Activated CD4-positive, CD25-positive, alpha-beta regulatory T cell treated with anti-CD3 and anti-CD28 coated beads, Interleukin-2, amount 50 U/mL, for 72 hours (primary cell): Measurements from ENCODE around the gene RUSC1.
A peak's percentile ranks its signal among the peaks of the same experiment; 100 is the strongest.

Experiments
- DNase-seq: peaks from one replicate; pipeline ENCODE4 v3.0.0; 2021

The RUSC1 gene

GRCh38 chr1:155296661-155297060 is 24.0 kb upstream of the RUSC1 start:
- DNase-seq: no peak

DNA sequence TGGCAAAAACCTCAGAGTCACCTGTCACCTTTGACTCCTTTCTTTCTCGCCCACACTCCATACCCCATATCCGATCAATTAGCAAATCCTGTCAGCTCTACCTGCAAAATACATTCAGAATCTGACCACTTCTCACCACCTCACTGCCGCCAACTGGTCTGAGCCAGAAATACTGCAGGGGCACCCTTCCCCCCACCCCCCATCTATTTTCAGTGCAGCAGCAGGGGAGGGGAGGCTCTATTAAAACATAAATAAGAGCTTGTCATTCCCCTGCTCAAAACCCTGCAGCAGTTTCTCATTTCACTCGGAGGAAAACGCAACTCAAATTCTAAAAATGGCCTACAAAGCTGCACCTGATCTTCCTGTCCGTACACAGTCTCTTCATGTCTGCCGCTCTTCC is 23.3 kb upstream of the RUSC1 start:
- DNase-seq: no peak

DNA sequence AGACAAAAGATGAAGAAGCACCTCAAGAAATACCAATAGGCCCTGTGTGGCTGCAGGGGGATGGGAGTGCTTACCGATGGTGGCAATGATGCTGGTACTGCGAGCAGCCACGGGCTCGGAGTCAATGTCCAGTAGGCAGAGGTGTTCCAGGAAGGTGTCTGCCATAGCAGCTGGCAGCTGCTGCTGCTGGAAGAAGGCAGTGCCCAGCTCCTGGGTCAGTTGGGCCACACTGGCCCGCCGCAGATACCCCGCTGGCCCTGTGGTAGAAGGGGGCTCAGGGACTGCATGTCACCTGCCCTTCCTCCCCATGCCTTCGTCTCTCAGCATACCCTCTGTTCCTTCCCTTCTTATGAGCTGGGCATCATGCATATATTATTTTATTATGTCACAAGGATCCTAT is 20.7 kb upstream of the RUSC1 start:
- DNase-seq: no peak

GRCh38 chr1:155300553-155301329 is 20.0 kb upstream of the RUSC1 start:
- DNase-seq: no peak

DNA sequence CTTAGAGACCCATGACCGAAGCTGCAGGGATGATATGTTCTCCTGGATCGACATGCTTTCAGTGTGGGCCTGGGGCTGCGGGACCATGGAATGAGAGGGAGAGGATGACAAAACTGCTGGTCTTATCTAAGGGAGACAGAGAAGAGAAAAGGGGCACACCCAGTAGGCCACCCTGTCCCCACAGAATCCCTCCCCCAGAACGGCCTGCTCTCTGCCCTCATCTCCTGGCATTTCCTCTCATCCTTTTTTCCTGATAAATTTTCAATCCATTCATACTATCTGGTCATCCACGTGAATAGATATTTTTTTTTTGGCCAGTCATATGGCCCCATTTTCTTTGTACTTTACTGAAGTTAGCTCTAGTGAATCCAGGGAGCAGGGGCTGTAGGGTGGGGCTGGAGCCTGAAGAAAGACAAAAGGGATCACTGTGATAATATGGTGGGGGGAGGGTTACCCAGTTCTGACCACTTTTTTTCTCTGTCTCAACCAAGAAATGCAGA is 19.3 kb upstream of the RUSC1 start, which contains the start of gene PKLR:
TSS of gene PKLR (minus strand) at position 97 of the 500 bp plus-strand sequence. CDS start at position 54, 43 bp downstream.
- no peak for DNase-seq

DNA sequence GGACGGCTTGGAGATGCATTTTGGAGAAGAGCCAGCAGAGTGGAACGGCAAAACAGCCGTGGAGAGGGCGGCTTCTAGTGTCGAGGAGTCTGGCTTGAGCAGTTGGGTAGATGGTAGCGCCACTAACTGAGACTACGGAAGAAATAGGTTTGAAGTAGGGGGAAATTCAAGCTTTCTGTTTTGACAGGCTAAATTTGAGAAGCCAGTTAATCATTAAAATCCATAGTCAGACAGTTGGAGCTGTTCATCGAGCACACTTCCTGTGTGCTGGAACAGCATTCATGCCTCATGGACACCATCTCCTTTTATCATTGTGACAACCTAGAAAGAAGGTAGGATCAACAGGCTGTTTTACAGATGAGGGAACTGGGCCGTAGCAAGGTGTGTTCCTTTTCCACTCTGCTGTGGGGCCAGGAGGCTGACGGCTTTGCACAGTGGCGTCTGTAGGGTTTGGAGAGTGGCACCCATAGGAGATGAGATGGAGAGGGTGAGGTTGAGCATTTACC is 16.1 kb upstream of the RUSC1 start:
- no peak for DNase-seq

DNA sequence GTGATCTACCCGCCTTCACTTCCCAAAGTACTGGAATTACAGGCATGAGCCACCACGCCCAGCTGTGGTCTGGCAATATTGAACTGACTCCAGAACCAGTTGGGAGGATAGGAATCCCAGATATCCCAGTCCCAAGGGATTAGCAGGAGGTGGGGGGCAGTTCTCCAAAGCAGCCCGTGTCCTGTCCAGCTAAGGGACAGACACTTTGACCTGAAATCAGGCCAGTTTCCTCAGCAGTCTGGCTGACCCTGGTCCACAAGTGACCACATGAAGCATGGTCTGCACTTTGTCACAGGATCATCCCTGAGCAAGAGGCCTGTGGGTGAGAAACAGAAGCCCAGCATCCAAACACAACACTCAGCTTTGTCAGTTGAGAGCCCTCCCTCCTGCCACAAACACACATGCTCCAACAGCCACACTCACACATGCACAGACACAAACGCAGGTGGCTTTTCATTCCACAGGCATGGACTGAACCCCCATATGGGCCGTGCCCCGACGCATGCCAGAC is 14.8 kb upstream of the RUSC1 start:
- no peak for DNase-seq

DNA sequence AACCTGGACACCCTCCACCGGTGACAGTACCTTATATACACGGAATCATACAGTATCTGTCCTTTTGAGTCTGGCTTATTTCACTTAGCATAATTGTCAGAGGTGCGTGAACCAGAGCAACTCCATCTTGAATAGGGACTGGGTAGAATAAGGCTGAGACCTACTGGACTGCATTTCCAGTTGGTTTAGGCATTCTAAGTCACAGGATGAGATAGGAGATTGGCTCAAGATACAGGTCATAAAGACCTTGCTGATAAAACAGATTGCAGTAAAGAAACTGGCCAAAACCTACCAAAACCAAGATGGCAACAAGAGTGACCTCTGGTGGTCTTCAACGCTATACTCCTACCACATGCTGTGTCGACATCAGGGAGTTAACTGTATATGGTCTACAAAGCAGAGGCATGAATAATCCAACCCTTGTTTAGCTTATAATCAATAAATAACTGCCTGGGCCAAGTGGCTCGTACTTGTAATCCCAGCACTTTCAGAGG is 13.4 kb upstream of the RUSC1 start:
- DNase-seq: no peak

- peak; percentile 93 for DNase-seq
Observed at GRCh38 chr1:155308493-155309422, 11.9 kb upstream of the RUSC1 start, which contains the start of gene FDPS. FDPS (plus strand) TSS chr1:155308866; CDS start chr1:155309790, 924 bp downstream.

DNA sequence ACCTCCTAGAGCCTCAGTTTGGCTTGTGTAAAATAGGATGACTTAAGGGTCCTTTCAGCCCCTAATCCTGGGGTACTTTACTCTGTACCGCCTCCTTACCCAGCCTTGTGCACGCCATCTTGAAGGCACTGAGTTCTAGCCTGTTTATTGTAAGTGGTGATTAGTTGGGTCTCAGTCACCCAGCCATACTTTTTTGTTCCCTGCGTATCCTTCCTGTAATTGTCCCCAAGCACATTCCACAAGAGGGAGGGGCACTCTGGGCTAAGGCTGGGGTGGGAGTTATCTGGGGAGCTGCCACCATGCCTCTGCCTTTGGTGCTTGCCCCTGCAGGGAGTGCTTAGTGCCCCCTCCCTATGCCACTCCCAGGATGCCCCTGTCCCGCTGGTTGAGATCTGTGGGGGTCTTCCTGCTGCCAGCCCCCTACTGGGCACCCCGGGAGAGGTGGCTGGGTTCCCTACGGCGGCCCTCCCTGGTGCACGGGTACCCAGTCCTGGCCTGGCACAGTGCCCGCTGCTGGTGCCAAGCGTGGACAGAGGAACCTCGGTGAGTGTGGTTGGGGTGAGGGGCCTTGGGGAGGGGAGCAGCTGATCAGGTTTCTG is 11.2 kb upstream of the RUSC1 start:
- DNase-seq: no peak

DNA sequence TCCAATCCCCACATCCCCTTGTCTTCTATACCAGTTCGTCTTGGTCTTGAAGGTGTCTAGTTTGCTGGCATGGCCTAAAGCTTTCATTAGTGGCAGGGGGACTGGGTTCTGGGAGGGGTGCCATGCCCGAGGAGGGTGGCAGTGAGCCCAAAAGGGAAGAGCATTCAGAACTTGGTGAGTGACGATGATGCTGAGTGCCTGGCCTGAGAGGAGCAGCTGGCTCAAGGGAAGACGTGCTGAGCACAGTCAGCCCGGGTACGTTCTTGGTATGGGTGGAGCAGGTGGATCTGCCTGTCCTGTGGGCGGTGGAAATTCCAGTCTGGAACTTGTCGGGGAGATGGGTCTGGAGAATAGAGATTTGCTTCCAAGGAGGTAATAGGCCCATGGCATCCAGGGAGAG is 7.4 kb upstream of the RUSC1 start:
- no peak for DNase-seq

DNA sequence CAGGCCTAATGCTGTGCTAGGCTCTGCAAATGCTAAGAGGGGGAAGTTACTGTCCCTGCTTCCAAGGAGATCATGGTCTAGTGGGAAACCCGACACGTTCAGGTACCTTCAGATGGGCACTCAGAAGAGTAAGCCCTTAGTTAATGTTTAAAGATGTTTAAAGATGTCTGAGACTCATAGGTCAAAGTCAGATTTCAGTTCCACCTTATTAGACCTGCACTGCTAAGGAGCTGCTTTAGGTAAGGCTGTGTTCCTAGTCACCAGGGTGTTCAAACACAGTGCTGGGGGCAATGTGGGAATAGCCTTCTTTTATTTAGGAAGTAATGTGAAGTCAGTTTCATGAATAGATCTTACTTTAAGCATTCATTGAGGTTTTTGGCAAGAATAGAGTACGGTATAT is 3.8 kb upstream of the RUSC1 start:
- DNase-seq: no peak

- DNase-seq: no peak
Observed at GRCh38 chr1:155318082-155318481, 2.6 kb upstream of the RUSC1 start.

DNA sequence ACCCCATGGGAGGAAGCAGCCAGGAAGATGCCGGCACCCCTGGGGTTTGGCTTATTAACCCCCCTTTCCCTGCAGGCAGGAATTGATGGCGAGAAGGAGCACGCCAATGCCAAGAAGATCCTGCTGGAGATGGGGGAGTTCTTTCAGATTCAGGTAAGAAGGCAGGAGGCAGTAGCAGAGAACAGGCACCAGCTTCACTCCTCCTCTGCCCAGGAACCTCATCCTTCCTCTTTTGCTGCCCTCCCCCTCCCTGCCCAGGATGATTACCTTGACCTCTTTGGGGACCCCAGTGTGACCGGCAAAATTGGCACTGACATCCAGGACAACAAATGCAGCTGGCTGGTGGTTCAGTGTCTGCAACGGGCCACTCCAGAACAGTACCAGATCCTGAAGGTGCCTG is 1.2 kb upstream of the RUSC1 start:
- DNase-seq: no peak

GRCh38 chr1:155320252-155320651 is 442 bp upstream of the RUSC1 start:
- DNase-seq: no peak

GRCh38 chr1:155321639-155322503 is 1.2 kb downstream of the RUSC1 start:
- no peak for DNase-seq

GRCh38 chr1:155322571-155322952 is 1.9 kb downstream of the RUSC1 start:
- no peak for DNase-seq

DNA sequence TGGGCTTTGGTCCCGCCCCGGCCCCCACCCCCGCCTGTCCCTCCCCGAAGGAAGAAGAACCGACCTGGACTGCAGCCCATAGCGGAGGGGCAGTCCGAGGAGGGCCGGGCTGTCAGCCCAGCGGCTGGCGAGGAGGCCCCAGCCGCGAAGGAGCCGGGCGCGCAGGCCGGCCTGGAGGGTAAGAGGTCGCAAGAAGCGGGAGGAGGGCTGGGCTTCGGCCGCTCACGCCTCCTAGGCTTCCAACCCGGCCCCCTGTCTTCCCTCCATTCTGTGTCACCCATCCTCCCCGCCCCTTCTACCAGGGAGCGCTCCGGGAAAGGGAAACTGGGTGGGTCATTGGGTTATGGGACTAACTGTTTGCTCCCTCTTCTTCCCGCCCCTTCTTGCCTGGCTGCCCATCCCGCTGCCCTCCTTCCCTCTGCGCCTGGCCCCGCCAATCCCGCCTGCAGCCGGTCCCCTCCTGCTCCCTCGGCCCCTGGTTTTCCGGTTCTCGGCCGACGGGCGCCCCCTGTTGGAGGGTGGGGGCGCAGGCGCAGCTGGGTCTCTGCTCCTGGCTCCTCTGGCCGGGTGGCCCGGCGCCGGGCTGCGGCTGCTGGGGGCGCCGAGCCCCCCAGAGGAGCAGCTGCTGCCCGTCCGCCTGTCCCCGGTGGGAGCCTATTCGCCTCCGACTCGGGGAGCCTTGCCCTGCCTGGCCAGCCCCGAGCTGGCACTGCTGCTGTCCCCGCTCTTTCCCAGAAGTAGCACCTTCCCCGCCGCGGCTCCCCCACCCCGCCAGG is 2.4 kb downstream of the RUSC1 start:
- peak; percentile 93 for DNase-seq

- peak; percentile 82 for DNase-seq
Observed at GRCh38 chr1:155323729-155324036, 3.0 kb downstream of the RUSC1 start.

DNA sequence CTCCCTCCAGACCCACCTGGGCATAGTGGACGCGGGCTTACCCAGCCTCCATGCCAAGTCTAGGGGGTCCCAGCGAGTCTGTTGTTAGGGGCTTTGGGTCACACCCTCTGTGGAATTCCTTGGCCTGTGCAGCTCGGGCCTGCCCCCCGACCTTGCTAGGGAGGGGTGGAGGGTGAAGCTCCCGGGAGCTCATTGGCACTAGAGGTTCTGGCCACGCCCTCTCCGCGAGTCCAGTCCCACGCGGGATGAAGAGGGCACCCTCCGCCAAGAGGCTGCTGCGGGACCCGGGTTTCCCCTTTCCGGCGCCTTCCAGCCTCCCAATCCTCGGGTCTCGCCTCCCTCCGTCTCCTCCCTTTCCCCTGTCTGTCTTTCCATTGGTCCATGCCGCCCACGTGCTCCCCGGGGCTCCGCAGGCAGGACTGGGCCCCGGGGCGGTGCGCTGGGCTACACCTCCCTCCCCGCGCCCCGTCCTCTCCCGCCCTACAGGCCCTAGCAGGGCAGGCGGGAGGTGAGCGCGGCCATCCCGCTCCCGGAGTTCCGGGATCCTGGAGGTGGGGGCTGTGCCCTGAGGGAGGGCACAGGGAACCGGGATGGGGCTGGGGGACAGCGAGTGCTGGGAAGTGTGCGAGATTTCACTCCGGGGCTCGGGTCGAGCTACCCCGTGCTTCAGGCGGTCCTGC is 3.5 kb downstream of the RUSC1 start:
- peak; percentile 89 for DNase-seq
